B cell (primary cell): ENCODE measurements around the gene PCGF2. TPM values are rescaled to one million over a fixed set of nuclear protein-coding genes. Genes with fewer than 3 reads are reported as not detected.

Experiments used
- ATAC-seq: fragments of 200-7000 bp; cut with Tn5 transposase; one replicate; pipeline ENCODE4 v1.10.0; 2021; ENCODE audit warnings: low read depth, mild to moderate bottlenecking, moderate number of reproducible peaks, moderate library complexity
- CTCF ChIA-PET: fragments of 350-600 bp; sonication (Branson Sonifier 250); formaldehyde crosslinking; loops from one replicate; lab custom pipeline; 2021; ENCODE audit warnings: antibody characterized with exemption, inconsistent platforms; lab: Charles Lee
- POLR2A ChIA-PET: fragments of 350-600 bp; sonication (Branson Sonifier 250); formaldehyde crosslinking; loops from one replicate; lab custom pipeline; 2021; ENCODE audit warnings: antibody characterized with exemption; lab: Charles Lee
- DNase-seq: peaks from one replicate; pipeline ENCODE4 v3.0.0; 2013
- H2AFZ ChIP-seq: 2 replicates; pipeline ENCODE4 v1.6.1; 2012; ENCODE audit warnings: mild to moderate bottlenecking, low read depth, low read length; ENCODE audit not compliant: insufficient read depth, poor library complexity, severe bottlenecking
- H3K27ac ChIP-seq, 2 donors: 1 replicate in 1 of 2; 2 replicates in 1 of 2; pipeline ENCODE4 v1.5.1; 2012 to 2013; ENCODE audit warnings: low read length in 2 of 2, mild to moderate bottlenecking in 2 of 2, moderate library complexity in 1 of 2
- H3K27me3 ChIP-seq, 4 experiments: fragments of 200-600 bp in 1 of 4; sonication (generic) in 1 of 4; replicated peaks in 1 of 4; 1 replicate in 2 of 4; 2 replicates in 2 of 4; pipeline versions ENCODE4 v1.6.1 to v1.7.0; 2013 to 2016; ENCODE audit warnings: low read length in 3 of 4, mild to moderate bottlenecking in 2 of 4, mixed read lengths in 1 of 4, moderate library complexity in 1 of 4; ENCODE audit not compliant: insufficient read depth in 4 of 4, control insufficient read depth in 3 of 4; ENCODE audit errors: control extremely low read depth in 1 of 4
- H3K36me3 ChIP-seq, 2 experiments: replicated peaks in 1 of 2; 1 replicate in 1 of 2; 2 replicates in 1 of 2; pipeline versions ENCODE4 v1.6.1 to v1.7.1; 2013; ENCODE audit warnings: low read length in 1 of 2; ENCODE audit not compliant: insufficient read depth in 2 of 2, control insufficient read depth in 1 of 2; ENCODE audit errors: control extremely low read depth in 1 of 2, extremely low read depth in 1 of 2
- H3K4me1 ChIP-seq, 2 donors: fragments of 200-600 bp in 1 of 2; sonication (generic) in 1 of 2; 1 replicate in 1 of 2; 2 replicates in 1 of 2; pipeline versions ENCODE4 v1.5.1 to v1.6.1; 2013 to 2017; ENCODE audit warnings: low read length in 2 of 2; ENCODE audit not compliant: control insufficient read depth in 2 of 2, insufficient read depth in 2 of 2
- H3K4me2 ChIP-seq: replicated peaks from 2 replicates; pipeline ENCODE3; 2012; ENCODE audit warnings: mild to moderate bottlenecking, low read depth, low read length; ENCODE audit not compliant: poor library complexity, severe bottlenecking
- H3K4me3 ChIP-seq, 5 experiments: fragments of 200-600 bp in 1 of 5; sonication (generic) in 1 of 5; 1 replicate in 3 of 5; 2 replicates in 2 of 5; pipeline versions ENCODE4 v1.5.1 to v1.7.0; 2011 to 2016; ENCODE audit warnings: low read length in 4 of 5, mild to moderate bottlenecking in 4 of 5, low read depth in 2 of 5, control low read depth in 1 of 5, moderate library complexity in 1 of 5; ENCODE audit not compliant: insufficient read depth in 1 of 5; ENCODE audit errors: control extremely low read depth in 1 of 5, extremely low read depth in 1 of 5
- H3K79me2 ChIP-seq: fragments of 200-600 bp; sonication (generic); one replicate; pipeline ENCODE4 v1.6.0; 2016; ENCODE audit warnings: low read length; ENCODE audit not compliant: control insufficient read depth, insufficient read depth
- H3K9ac ChIP-seq: fragments of 200-600 bp; sonication (generic); 2 replicates; pipeline ENCODE4 v1.6.1; 2017; ENCODE audit warnings: mild to moderate bottlenecking, low read length, moderate library complexity
- H3K9me3 ChIP-seq, 3 donors: one replicate each; pipeline versions ENCODE4 v1.6.1 to v1.7.1; 2013; ENCODE audit warnings: low read length in 2 of 3; ENCODE audit not compliant: control insufficient read depth in 2 of 3, insufficient read depth in 1 of 3; ENCODE audit errors: control extremely low read depth in 1 of 3
- H4K20me1 ChIP-seq: 2 replicates; pipeline ENCODE4 v1.6.0; 2012; ENCODE audit warnings: mild to moderate bottlenecking, low read length; ENCODE audit not compliant: insufficient read depth, control insufficient read depth, poor library complexity, severe bottlenecking
- H3K27ac Mint-ChIP-seq: one replicate; pipeline ENCODE4 v1.8.0; 2021; ENCODE audit warnings: mixed read lengths
- H3K27me3 Mint-ChIP-seq: one replicate; pipeline ENCODE4 v1.8.0; 2021; ENCODE audit warnings: mixed read lengths
- H3K4me1 Mint-ChIP-seq: one replicate; pipeline ENCODE4 v1.8.0; 2021; ENCODE audit warnings: mixed read lengths
- H3K4me3 Mint-ChIP-seq: one replicate; pipeline ENCODE4 v1.8.0; 2021; ENCODE audit warnings: mixed read lengths
- H3K9me3 Mint-ChIP-seq: one replicate; pipeline ENCODE4 v1.8.0; 2022; ENCODE audit warnings: mixed read lengths; ENCODE audit not compliant: insufficient read depth
- EZH2 ChIP-seq: IDR thresholded peaks from 2 replicates; pipeline ENCODE4 v1.6.1; 2012; ENCODE audit warnings: borderline replicate concordance, low read depth, mild to moderate bottlenecking, moderate library complexity, low read length; ENCODE audit not compliant: insufficient read depth, poor library complexity, severe bottlenecking
- WGBS: methylation state at CpG from one replicate; pipeline ENCODE4 v1.1.5; 2013; ENCODE audit warnings: missing lambda C conversion rate; ENCODE audit not compliant: insufficient coverage; 5-methylcytosine and 5-hydroxymethylcytosine counted together
- intact Hi-C: fragments of 100-400 bp; cut with micrococcal nuclease; formaldehyde crosslinking; loops from one replicate; pipeline ENCODE4 v1.10.0; 2022
- polyA plus RNA-seq: library from polyadenylated mRNA; depleted of rRNA; stranded (reverse); fragments of >200 nt; gene quantifications from 2 replicates; pipeline ENCODE4 v1.2.3, GENCODE V29; 2012
- total RNA-seq, 2 donors: library from RNA; stranded (reverse); fragments of 120-200 nt in 1 of 2; gene quantifications; 1 replicate in 1 of 2; 2 replicates in 1 of 2; pipeline versions ENCODE4 v1.2.3 to v1.2.4, GENCODE V29; 2013 to 2022
- TF ChIP-seq, protein P1 (sequence below): fragments of 200-600 bp; IDR thresholded peaks from one replicate; pipeline ENCODE4 v1.8.0; 2022; ENCODE audit warnings: antibody characterized with exemption, mild to moderate bottlenecking

The PCGF2 gene
- total and polyA plus RNA-seq, 2 donors (not counting 1 experiment from before 2014, with no cell fraction given) = 0.04 TPM; not detected in 1

GRCh38 chr17:38773258-38773657 lies 25.1 kb upstream of the PCGF2 start:
- H4K20me1 ChIP-seq = no peaks in the 10 kb centered on the region
- H3K4me3 ChIP-seq = no peak overlapping the region
- H3K9me3 Mint-ChIP-seq = no peaks in the 10 kb centered on the region
- no peaks in the 10 kb centered on the region for H3K79me2 ChIP-seq
- no peak for DNase-seq
- H3K9ac ChIP-seq = no peak overlapping the region
- H3K4me1 Mint-ChIP-seq = no peaks in the 10 kb centered on the region
- ChIA-PET POLR2A (no interaction called here), CTCF (interaction anchor here (0.8 kb wide), 1 partner anchor 92 kb away, joined by 3 read pairs; no protein-coding TSS in a partner anchor)
- H3K27me3 Mint-ChIP-seq = no peaks in the 10 kb centered on the region
- intact Hi-C loops = no loop called here
- H3K27ac ChIP-seq = no peak overlapping the region
- no peak overlapping the region for H3K4me3 Mint-ChIP-seq
- H3K36me3 ChIP-seq = peaks cover 3 to 70% of the 10 kb centered on the region in 2 experiments
- TF ChIP-seq, protein P1, sequence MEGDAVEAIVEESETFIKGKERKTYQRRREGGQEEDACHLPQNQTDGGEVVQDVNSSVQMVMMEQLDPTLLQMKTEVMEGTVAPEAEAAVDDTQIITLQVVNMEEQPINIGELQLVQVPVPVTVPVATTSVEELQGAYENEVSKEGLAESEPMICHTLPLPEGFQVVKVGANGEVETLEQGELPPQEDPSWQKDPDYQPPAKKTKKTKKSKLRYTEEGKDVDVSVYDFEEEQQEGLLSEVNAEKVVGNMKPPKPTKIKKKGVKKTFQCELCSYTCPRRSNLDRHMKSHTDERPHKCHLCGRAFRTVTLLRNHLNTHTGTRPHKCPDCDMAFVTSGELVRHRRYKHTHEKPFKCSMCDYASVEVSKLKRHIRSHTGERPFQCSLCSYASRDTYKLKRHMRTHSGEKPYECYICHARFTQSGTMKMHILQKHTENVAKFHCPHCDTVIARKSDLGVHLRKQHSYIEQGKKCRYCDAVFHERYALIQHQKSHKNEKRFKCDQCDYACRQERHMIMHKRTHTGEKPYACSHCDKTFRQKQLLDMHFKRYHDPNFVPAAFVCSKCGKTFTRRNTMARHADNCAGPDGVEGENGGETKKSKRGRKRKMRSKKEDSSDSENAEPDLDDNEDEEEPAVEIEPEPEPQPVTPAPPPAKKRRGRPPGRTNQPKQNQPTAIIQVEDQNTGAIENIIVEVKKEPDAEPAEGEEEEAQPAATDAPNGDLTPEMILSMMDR = no peak
- TF ChIP-seq EZH2 = no peak
- H3K9me3 ChIP-seq = no peaks in the 10 kb centered on the region
- H3K27me3 ChIP-seq = no peaks in the 10 kb centered on the region
- H2AFZ ChIP-seq = no peak overlapping the region
- no peaks in the 10 kb centered on the region for H3K4me1 ChIP-seq
- no peak overlapping the region for H3K4me2 ChIP-seq
- no peak overlapping the region for H3K27ac Mint-ChIP-seq
- no peak for ATAC-seq

GRCh38 chr17:38768417-38768816 lies 20.3 kb upstream of the PCGF2 start:
- Histone ChIP-seq H3K4me3 (no peak overlapping the region), H3K27ac (no peak overlapping the region), H3K36me3 (peaks cover 2 to 78% of the 10 kb centered on the region in 2 experiments), H3K27me3 (no peaks in the 10 kb centered on the region), H2AFZ (no peak overlapping the region), H3K4me1 (no peaks in the 10 kb centered on the region), H4K20me1 (no peaks in the 10 kb centered on the region), H3K9me3 (no peaks in the 10 kb centered on the region), H3K79me2 (no peaks in the 10 kb centered on the region), H3K9ac (no peak overlapping the region), H3K4me2 (no peak overlapping the region)
- TF ChIP-seq, protein P1 = no peak
- TF ChIP-seq EZH2 = no peak
- no peak for DNase-seq
- Mint-ChIP-seq H3K27ac (no peak overlapping the region), H3K4me1 (no peaks in the 10 kb centered on the region), H3K27me3 (no peaks in the 10 kb centered on the region), H3K9me3 (no peaks in the 10 kb centered on the region), H3K4me3 (no peak overlapping the region)
- intact Hi-C loops = no loop called here
- 96% methylated on average over 5 of the region's 6 CpGs for WGBS
- no peak for ATAC-seq
- ChIA-PET POLR2A (no interaction called here), CTCF (no interaction called here)
